ENCODE results near the gene WNK3. TPM values are rescaled to one million over a fixed set of nuclear protein-coding genes. Genes with fewer than 3 reads are reported as not detected.
"Not testable (repeated sequence)": the region's sequence is repeated elsewhere in the genome, so short reads cannot be mapped to it uniquely, and the experiment has no call there.

WNK3 gene
- polyA plus RNA-seq = not detected

DNA sequence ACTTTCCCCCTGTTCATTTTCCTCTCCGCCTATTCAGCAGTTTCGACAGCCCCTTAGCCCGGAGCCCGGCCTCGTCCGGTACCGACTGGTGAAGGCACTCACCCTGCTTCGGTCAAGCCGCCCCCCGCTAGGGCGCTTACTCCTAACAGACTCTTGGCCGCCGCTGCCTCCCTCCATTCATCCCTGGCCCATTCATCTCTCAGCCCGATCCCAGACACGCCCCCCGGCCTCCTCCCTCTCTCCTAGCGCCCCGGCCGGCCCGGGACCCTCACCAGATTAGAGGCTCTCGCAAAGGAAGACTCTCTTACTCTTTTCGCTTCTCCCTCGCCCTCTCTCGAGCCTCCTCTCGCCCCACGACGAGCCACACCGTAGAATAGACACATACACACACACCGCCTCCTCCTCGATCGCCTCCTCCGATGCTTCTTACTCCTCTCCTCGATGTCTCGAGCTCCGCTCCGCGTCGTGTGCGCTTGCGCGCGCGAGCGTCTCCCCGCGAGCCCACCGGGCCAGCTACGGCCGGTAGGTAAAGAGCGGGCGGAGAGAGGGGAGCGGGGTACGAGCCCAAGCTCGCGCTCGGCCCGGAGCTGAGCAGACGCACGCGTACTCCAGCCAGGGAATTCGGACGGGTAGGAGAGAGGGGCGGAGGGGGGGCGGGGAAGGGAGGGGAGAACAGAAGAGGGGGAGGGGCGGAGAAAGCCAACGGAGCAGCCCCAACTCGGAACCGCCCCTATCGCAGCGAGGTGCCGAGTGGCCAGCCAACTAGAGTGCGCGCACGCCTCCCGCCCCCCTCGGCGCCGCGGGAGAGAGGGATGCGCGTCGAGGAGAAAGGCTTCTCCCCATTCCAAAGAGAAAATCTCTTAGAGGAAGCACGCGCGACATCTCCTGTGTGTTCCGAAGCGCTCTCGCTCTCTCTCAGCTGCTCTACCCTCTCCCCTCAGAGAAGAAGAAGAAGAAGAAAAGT is at the start of gene WNK3:
Gene WNK3 (minus strand): TSS at position 633 of the 964 bp plus-strand sequence.
- H3K4me1 Mint-ChIP-seq = peaks cover 14 to 20% of the 10 kb centered on the region in 2 donors
- H3K27ac Mint-ChIP-seq = no peak within 1 kb of the TSS
- H3K4me3 Mint-ChIP-seq = peak within 1 kb of the TSS; percentile 80 to 85 (median 82)
- peak in 2 of 3 donors; percentile 5 to 12 for DNase-seq
- no peaks in the 10 kb centered on the region for H3K36me3 Mint-ChIP-seq
- no peaks in the 10 kb centered on the region for H3K9me3 Mint-ChIP-seq
- peaks cover 0 to 28% (median 13%) of the 10 kb centered on the region in 3 donors for H3K27me3 Mint-ChIP-seq (ENCODE audit: low read depth in 3 of 3)

DNA sequence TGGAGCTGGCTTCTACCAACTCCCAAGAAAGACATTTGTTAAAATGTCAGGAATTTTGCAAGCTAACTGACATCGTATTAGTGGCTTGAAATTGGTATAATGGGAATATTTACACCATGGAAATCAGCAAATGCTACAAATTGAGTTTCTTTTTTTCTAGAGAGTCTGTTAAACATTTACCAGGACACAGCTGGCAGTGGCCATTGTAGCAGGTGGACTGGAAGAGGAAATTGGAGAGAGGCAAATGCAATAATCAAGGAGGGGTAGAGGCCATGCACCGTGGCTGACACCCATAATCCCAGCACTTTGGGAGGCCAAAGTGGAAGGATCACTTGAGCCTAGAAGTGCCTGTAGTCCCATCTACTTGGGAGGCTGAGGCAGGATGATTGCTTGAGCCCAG is 49.4 kb upstream of the WNK3 start:
- H3K36me3 Mint-ChIP-seq = no peaks in the 10 kb centered on the region
- H3K9me3 Mint-ChIP-seq = no peaks in the 10 kb centered on the region
- no peak overlapping the region for H3K4me3 Mint-ChIP-seq
- DNase-seq = no peak
- peaks cover 16 to 23% of the 10 kb centered on the region in 2 donors for H3K4me1 Mint-ChIP-seq
- H3K27ac Mint-ChIP-seq = peak overlapping the region in 1 of 6 donors; percentile 40
- H3K27me3 Mint-ChIP-seq (ENCODE audit: low read depth in 3 of 3) = peaks cover 9 to 16% (median 11%) of the 10 kb centered on the region in 3 donors

DNA sequence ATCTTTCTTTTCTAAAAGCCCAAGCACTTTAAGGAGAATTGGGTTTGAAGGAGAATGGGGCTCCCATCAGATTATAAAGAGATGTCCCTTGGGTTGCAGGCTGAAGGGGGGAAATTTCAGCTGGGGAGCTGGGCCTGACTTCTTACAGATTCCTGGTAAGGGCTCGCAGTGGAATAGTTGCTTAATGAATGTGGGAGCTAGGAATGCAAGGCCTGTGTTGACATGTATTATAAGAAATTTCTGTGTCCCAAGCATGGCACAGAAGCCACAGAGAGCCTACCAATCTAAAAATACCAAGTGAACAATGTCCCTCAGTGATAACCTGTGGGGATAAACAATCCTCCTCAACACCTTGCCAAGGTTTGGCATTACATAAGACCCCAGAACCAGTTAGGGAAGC is 39.3 kb upstream of the WNK3 start:
- peaks cover 0 to 3% (median 0%) of the 10 kb centered on the region in 6 donors for H3K9me3 Mint-ChIP-seq
- H3K27ac Mint-ChIP-seq = no peak overlapping the region
- H3K36me3 Mint-ChIP-seq = no peaks in the 10 kb centered on the region
- DNase-seq = no peak
- H3K4me1 Mint-ChIP-seq = no peaks in the 10 kb centered on the region
- no peak overlapping the region for H3K4me3 Mint-ChIP-seq
- H3K27me3 Mint-ChIP-seq (ENCODE audit: low read depth in 3 of 3) = peaks cover 0 to 8% (median 0%) of the 10 kb centered on the region in 3 donors

DNA sequence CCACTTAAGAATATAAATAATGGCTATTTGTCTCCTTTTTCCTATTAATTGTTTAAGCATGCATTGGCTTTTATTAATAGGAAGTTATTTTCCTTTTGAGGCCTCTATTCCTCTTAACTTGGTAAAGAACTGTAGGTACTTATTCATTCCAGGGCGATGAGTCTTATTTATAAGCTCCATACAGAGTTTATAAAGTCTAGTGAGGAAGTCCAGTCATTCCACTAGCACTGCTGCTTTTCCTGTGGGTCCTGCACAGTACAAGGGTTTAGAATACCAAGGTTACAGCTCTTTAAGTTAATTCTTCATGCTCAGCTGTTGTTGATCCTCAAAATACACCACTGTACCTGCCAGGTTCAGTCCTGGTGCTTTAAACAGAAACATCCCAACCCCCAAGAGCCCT is 28.5 kb upstream of the WNK3 start:
- Mint-ChIP-seq H3K27me3 (ENCODE audit: low read depth in 3 of 3) (no peaks in the 10 kb centered on the region), H3K9me3 (no peaks in the 10 kb centered on the region), H3K27ac (no peak overlapping the region), H3K36me3 (no peaks in the 10 kb centered on the region), H3K4me1 (no peaks in the 10 kb centered on the region), H3K4me3 (no peak overlapping the region)
- DNase-seq = no peak

DNA sequence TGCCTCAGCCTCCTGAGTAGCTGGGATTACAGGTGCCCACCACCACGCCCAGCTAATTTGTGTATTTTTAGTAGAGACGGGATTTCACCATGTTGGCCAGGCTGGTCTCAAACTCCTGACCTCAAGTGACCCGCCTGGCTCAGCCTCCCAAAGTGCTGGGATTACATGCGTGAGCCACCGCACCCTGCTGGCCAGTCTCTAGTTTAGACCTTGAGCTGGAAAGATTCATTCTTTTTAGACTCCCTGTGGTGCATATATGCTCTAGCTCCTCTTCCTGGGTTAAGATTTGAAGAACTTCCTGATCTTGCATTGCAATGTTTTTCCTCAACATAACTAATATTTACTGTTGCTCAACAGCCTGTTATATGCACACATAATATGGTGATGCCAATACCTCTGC is 26.8 kb upstream of the WNK3 start:
- not testable (repeated sequence) for DNase-seq; H3K27me3 Mint-ChIP-seq (ENCODE audit: low read depth in 3 of 3); H3K4me1 Mint-ChIP-seq; H3K27ac Mint-ChIP-seq; H3K9me3 Mint-ChIP-seq; H3K36me3 Mint-ChIP-seq; H3K4me3 Mint-ChIP-seq

DNA sequence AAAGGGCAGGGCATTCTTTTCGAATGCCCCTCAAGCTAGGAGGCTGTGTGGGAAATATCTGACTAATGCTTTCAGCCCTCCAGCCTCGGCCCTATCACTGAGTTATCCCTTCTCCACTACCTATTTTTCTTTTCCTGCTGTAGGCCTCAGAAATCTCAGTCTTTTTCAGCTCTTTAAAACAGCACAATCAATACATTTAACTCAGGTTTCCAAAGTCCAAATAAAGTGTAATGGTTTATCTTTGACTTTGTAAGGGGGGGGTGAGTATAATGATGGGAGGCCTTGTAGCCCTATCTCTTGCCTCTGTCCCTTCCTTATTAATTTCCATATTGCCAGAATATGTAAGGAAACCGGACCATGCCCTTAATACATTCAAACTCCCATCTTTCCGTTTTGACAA is 1.6 kb upstream of the WNK3 start:
- Mint-ChIP-seq H3K4me3 (peak overlapping the region; percentile 56 to 85 (median 80)), H3K9me3 (no peaks in the 10 kb centered on the region), H3K27ac (no peak overlapping the region), H3K27me3 (ENCODE audit: low read depth in 3 of 3) (peaks cover 0 to 23% (median 13%) of the 10 kb centered on the region in 3 donors), H3K36me3 (no peaks in the 10 kb centered on the region), H3K4me1 (peaks cover 14 to 20% of the 10 kb centered on the region in 2 donors)
- no peak for DNase-seq

DNA sequence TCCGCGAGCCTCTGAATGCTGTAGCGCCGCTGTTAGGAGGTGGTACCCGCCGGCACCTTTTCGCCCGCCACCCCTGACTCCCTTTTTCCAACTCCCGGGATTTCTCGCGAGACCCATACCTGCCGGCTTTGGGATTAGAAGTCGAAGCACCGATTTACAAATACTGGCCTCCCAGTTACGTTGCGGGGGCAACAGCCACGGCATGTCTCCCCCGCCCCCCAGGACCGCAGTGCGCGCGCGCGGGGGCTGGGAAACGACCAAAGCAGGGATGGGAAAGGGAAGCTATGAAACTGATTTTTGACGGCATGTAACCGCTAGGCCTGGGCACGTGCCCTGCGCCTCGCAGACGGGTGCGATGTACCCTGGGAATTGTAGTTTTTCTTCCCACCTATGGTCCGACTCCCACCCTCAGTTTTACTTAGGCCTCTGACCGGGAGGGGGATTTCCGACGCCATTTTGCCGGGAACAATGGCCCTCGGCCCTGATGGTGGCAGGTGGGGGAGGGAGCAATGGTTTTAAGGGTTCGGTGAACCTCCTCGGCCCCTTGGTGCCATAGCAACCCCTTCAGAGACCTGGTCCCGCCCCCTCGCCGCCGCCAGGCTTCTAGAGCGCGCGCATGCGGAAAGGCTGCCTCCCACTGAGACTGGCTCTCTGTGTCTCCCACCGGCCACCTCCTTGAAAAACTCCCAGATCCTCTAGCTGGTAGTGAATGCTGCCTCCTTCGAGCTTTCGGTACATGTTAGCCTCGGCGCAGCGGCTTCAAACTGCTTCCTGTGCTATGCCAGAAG is 772 bp upstream of the WNK3 start:
- peaks cover 14 to 20% of the 10 kb centered on the region in 2 donors for H3K4me1 Mint-ChIP-seq
- H3K27me3 Mint-ChIP-seq (ENCODE audit: low read depth in 3 of 3) = peaks cover 0 to 23% (median 13%) of the 10 kb centered on the region in 3 donors

DNA sequence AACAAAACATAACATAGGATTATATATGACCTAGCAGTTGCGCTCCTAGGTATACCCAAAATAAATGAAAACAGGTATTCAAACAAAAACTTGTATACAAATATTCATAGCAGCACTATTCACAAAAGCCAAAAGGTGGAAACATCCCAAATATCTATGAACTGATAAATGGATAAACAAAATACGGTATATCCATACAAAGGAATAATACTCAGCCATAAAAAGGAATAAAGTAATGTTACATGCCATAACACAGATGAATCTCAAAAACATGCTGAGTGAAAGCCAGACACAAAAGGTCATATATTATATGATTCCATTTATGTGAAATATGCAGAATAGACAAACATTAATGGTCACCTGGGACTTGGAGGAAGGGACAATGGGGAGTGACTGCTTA is 5.2 kb downstream of the WNK3 start:
- Mint-ChIP-seq H3K4me3 (no peak overlapping the region), H3K27me3 (ENCODE audit: low read depth in 3 of 3) (peaks cover 5 to 21% (median 9%) of the 10 kb centered on the region in 3 donors), H3K4me1 (peaks cover 6 to 7% of the 10 kb centered on the region in 2 donors), H3K36me3 (no peaks in the 10 kb centered on the region), H3K9me3 (no peaks in the 10 kb centered on the region), H3K27ac (no peak overlapping the region)
- DNase-seq = no peak

More for the DNA sequence above, 772 bp upstream of the WNK3 start:
- H3K27ac Mint-ChIP-seq = no peak overlapping the region
- no peaks in the 10 kb centered on the region for H3K9me3 Mint-ChIP-seq
- H3K4me3 Mint-ChIP-seq = peak overlapping the region; percentile 80 to 85 (median 81)
- no peaks in the 10 kb centered on the region for H3K36me3 Mint-ChIP-seq
- DNase-seq = peak in 1 of 3 donors; percentile 14

DNA sequence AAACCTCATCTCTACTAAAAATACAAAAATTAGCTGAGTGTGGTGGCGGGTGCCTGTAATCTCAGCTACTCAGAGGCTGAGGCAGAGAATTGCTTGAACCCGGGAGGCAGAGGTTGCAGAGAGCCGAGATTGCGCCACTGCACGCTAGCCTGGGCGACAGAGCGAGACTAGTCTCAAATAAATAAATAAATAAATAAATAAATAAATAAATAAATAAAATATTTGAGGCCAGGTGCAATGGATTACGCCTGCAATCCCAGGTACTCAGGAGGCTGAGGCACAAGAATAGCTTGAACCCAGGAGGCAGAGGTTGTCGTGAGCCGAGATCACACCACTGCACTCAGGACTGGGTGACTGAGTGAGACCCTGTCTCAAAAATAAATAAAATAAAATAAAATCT is 20.5 kb downstream of the WNK3 start:
- H3K9me3 Mint-ChIP-seq; H3K4me1 Mint-ChIP-seq; H3K36me3 Mint-ChIP-seq; H3K27me3 Mint-ChIP-seq (ENCODE audit: low read depth in 3 of 3); H3K4me3 Mint-ChIP-seq; DNase-seq; H3K27ac Mint-ChIP-seq: not testable (repeated sequence)

DNA sequence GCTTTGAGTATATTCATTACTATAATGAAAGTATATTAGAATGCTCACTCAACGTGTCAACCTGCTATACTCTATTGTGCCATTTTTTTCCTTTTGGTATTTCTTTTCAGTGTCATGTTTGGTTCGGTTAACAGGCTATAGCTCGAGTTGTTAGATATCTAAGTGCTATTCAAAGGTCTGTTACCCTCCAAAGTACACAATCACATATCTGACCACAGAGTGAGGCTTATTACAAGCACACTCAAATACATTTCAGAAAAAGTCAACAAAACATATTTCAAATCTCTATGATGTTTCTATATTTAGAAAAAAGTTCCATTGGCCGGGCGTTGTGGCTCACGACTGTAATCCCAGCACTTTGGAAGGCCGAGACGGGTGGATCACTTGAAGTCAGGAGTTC is 32.8 kb downstream of the WNK3 start:
- no peak for DNase-seq
- no peaks in the 10 kb centered on the region for H3K4me1 Mint-ChIP-seq
- no peaks in the 10 kb centered on the region for H3K9me3 Mint-ChIP-seq
- peaks cover 0 to 2% (median under 1%) of the 10 kb centered on the region in 3 donors for H3K27me3 Mint-ChIP-seq (ENCODE audit: low read depth in 3 of 3)
- no peak overlapping the region for H3K4me3 Mint-ChIP-seq
- H3K36me3 Mint-ChIP-seq = no peaks in the 10 kb centered on the region
- no peak overlapping the region for H3K27ac Mint-ChIP-seq

DNA sequence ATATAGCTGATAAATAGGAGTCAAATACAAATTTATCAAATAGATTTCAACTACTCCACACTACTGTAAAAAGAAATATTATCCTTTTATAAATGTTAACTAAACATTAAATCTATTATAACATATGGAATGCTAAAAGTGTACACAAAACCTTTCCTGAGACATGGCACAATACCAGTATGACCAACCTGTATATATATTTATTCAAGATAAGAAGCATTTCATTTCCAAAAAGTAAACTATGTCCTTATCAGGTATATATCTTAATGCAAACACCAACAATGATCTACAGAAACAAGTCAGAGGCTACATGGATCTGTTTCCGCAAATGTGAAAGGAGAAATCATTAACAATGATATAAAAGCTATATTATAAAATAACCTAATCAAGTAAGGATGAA is 37.8 kb downstream of the WNK3 start:
- Mint-ChIP-seq H3K27me3 (ENCODE audit: low read depth in 3 of 3) (peaks cover 1 to 8% (median 2%) of the 10 kb centered on the region in 3 donors), H3K9me3 (no peaks in the 10 kb centered on the region), H3K36me3 (no peaks in the 10 kb centered on the region)

DNA sequence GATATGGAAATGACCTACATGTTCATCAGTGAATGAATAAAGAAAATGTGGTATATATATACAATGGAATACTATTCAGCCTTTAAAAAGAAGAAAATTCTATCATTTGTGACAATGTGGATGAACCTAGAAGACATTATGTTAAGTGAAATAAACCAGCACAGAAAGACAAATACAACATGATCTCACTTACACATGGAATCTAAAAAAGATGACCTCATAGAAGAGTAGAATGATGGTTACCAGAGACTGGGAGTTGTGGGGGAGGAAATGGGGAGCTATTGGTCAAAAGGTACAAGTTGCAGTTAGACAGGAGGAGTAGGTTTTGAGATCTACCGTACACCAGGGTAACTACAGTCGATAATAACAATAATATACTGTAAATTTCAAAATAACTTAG is 51.5 kb downstream of the WNK3 start:
- H3K27ac Mint-ChIP-seq = no peak overlapping the region
- H3K27me3 Mint-ChIP-seq (ENCODE audit: low read depth in 3 of 3) = peaks cover 0 to 6% (median 2%) of the 10 kb centered on the region in 3 donors
- H3K4me1 Mint-ChIP-seq = no peaks in the 10 kb centered on the region
- no peaks in the 10 kb centered on the region for H3K9me3 Mint-ChIP-seq
- no peaks in the 10 kb centered on the region for H3K36me3 Mint-ChIP-seq
- no peak overlapping the region for H3K4me3 Mint-ChIP-seq
- DNase-seq = no peak

More for the DNA sequence above, 37.8 kb downstream of the WNK3 start:
- Mint-ChIP-seq H3K4me1 (no peaks in the 10 kb centered on the region), H3K4me3 (no peak overlapping the region), H3K27ac (no peak overlapping the region)
- no peak for DNase-seq

DNA sequence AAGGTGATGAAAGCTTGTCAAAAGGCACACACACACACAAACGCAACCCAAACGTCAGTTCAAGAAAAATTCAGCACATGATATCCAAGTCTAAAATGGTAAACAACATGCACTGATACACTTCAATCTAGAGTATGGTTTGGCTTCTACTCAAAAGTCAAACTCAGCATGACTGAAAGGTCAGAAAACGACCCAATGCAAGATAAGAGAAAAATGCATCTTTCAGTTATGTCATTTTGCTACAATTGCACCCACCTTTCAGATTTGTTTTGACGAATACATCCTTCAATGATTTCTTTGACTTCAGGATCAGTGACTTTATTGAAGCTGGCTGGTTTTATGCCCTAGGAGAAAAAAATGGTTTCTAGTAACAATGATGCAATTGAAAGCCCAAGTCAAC is 56.3 kb downstream of the WNK3 start:
- DNase-seq = no peak
- H3K9me3 Mint-ChIP-seq = no peaks in the 10 kb centered on the region
- peaks cover 0 to 6% (median 3%) of the 10 kb centered on the region in 3 donors for H3K27me3 Mint-ChIP-seq (ENCODE audit: low read depth in 3 of 3)
- H3K4me1 Mint-ChIP-seq = no peaks in the 10 kb centered on the region
- no peak overlapping the region for H3K27ac Mint-ChIP-seq
- no peaks in the 10 kb centered on the region for H3K36me3 Mint-ChIP-seq
- no peak overlapping the region for H3K4me3 Mint-ChIP-seq

DNA sequence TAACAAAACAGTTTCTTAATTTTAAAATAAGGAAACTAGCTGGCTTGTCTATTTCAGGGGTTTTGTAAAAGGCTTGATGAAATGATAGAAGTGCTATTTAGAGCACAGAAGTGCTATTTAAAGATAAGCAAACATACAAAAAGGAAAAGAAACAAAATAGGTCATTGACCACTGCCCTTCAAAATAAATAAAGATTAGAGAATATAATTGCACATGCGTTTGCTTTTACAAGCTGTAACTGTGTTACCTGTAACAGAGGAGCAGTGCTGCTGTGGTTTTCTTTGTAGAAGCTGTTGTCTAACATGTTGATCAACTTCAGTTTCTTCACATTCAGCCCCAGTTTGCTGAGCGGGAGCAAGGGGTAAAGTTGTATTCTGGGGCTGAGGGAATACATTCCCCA is 63.5 kb downstream of the WNK3 start:
- DNase-seq = no peak

More for the DNA sequence above, 63.5 kb downstream of the WNK3 start:
- H3K4me3 Mint-ChIP-seq = no peak overlapping the region
- H3K27me3 Mint-ChIP-seq (ENCODE audit: low read depth in 3 of 3) = peaks cover 0 to 9% (median 1%) of the 10 kb centered on the region in 3 donors
- H3K36me3 Mint-ChIP-seq = no peaks in the 10 kb centered on the region
- no peak overlapping the region for H3K27ac Mint-ChIP-seq
- H3K9me3 Mint-ChIP-seq = no peaks in the 10 kb centered on the region
- no peaks in the 10 kb centered on the region for H3K4me1 Mint-ChIP-seq
